Measurements from ENCODE around the gene PCDHA8.
"Not testable (repeated sequence)": the region's sequence is repeated elsewhere in the genome, so short reads cannot be mapped to it uniquely, and the experiment has no call there.

The PCDHA8 gene, protein sequence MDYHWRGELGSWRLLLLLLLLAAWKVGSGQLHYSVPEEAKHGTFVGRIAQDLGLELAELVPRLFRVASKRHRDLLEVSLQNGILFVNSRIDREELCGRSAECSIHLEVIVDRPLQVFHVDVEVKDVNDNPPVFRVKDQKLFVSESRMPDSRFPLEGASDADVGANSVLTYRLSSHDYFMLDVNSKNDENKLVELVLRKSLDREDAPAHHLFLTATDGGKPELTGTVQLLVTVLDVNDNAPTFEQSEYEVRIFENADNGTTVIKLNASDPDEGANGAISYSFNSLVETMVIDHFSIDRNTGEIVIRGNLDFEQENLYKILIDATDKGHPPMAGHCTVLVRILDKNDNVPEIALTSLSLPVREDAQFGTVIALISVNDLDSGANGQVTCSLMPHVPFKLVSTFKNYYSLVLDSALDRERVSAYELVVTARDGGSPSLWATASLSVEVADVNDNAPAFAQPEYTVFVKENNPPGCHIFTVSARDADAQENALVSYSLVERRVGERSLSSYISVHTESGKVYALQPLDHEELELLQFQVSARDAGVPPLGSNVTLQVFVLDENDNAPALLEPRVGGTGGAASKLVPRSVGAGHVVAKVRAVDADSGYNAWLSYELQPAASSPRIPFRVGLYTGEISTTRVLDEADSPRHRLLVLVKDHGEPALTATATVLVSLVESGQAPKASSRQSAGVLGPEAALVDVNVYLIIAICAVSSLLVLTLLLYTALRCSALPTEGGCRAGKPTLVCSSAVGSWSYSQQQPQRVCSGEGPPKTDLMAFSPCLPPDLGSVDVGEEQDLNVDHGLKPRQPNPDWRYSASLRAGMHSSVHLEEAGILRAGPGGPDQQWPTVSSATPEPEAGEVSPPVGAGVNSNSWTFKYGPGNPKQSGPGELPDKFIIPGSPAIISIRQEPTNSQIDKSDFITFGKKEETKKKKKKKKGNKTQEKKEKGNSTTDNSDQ

DNA sequence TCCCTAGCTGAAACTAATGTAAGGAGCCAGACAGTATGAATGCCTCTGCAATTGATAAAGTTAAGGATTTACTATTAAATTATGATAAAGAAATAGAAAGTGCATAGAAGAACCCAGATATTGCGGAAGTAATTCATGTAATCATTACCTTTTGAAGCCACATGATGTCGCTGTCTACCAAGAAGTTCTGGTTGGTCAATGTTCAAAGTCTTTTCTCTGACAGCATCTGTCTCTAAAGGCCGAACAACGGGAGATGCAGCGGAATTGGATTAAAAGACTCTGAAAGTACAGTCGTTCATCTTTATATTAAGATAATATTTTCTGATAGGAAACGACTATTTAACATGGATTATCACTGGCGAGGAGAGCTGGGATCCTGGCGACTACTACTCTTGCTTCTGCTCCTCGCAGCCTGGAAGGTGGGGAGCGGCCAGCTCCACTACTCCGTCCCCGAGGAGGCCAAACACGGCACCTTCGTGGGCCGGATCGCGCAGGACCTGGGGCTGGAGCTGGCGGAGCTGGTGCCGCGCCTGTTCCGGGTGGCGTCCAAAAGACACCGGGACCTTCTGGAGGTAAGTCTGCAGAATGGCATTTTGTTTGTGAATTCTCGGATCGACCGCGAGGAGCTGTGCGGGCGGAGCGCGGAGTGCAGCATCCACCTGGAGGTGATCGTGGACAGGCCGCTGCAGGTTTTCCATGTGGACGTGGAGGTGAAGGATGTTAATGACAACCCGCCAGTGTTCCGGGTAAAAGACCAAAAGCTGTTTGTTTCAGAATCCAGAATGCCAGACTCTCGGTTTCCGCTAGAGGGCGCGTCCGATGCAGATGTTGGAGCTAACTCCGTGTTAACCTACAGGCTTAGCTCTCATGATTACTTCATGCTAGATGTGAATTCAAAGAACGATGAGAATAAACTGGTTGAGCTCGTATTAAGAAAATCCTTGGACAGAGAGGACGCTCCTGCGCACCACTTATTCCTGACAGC is at the start of gene PCDHA8:
TSS of gene PCDHA8 (plus strand) at position 210 of the 985 bp plus-strand sequence. CDS start at position 345, 135 bp downstream.
- DNase-seq, result no peak

DNA sequence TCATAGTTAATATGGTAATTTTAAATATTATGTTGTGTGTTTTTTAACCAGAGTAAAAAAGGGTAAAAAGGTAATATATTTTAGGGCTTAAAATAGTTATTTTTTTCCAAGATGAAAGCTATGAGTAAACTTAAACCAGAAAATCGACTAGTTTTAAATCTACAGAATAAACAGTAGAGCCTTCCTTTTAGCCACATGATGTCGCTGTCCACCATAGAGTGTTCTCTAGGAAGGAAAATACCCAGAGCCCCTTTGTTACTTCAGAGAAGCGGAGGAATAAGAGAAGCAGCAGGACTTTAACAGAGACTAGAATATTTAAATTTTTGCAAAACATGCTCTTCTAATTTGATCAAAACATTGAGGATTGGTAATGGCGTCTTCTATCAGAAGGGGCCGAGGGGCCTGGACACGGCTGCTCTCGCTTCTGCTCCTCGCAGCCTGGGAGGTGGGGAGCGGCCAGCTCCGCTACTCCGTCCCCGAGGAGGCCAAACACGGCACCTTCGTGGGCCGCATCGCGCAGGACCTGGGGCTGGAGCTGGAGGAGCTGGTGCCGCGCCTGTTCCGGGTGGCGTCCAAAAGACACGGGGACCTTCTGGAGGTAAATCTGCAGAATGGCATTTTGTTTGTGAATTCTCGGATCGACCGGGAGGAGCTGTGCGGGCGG is 46.3 kb upstream of the PCDHA8 start, which contains the start of gene PCDHA2:
TSS of gene PCDHA2 (plus strand) at position 258 of the 664 bp plus-strand sequence.
- DNase-seq, result no peak

DNA sequence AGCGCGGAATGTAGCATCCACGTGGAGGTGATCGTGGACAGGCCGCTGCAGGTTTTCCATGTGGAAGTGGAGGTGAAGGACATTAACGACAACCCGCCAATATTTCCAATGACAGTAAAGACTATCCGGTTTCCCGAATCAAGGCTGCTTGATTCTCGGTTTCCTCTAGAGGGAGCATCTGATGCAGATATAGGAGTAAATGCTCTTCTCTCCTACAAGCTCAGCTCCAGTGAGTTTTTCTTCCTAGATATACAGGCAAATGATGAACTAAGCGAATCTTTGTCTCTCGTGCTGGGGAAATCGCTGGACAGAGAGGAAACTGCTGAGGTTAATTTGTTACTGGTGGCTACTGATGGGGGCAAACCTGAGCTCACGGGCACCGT is 45.7 kb upstream of the PCDHA8 start:
- DNase-seq, result no peak

DNA sequence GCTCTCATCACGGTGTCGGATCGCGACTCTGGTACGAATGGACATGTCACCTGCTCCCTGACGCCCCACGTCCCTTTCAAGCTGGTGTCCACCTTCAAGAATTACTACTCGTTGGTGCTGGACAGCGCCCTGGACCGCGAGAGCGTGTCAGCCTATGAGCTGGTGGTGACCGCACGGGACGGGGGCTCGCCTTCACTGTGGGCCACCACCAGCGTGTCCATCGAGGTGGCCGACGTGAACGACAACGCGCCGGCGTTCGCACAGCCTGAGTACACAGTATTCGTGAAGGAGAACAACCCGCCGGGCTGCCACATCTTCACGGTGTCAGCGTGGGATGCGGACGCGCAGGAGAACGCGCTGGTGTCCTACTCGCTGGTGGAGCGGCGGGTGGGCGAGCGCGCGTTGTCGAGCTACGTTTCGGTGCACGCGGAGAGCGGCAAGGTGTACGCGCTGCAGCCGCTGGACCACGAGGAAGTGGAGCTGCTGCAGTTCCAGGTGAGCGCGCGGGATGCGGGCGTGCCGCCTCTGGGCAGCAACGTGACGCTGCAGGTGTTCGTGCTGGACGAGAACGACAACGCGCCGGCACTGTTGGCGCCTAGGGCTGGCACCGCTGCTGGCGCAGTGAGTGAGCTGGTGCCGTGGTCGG is 44.8 kb upstream of the PCDHA8 start:
- not testable (repeated sequence) for DNase-seq

DNA sequence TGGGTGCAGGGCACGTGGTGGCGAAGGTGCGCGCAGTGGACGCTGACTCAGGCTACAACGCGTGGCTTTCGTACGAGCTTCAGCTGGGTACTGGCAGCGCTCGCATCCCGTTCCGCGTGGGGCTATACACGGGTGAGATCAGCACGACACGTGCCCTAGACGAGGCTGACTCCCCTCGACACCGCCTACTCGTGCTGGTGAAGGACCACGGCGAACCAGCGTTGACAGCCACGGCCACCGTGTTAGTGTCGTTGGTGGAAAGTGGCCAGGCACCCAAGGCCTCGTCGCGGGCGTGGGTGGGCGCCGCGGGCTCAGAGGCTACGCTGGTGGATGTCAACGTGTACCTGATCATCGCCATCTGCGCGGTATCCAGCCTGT is 44.3 kb upstream of the PCDHA8 start:
- DNase-seq, result no peak

DNA sequence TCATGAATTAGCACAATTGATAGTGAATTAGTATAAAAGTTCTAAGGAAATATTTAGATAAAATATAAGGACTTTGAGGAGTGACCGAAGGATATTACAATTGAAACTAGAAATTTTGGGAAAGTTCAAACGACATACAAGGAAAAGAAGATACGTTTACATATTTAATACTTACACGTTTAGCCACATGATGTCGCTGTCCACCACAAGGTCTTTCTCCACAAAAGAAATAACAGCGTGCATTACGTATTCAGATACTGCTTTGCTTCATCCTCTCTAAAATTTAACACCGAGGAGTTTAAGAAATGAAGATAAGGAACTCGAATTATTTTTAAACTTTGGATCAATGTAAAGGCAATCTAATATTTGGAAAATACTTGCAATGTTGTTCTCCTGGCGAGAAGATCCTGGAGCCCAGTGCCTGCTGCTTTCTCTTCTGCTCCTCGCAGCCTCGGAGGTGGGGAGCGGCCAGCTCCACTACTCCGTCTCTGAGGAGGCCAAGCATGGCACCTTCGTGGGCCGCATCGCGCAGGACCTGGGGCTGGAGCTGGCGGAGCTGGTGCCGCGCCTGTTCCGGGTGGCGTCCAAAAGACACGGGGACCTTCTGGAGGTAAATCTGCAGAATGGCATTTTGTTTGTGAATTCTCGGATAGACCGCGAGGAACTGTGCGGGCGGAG is 40.0 kb upstream of the PCDHA8 start, which contains the start of gene PCDHA3:
TSS of gene PCDHA3 (plus strand) at position 242 of the 678 bp plus-strand sequence.
- DNase-seq, result no peak

DNA sequence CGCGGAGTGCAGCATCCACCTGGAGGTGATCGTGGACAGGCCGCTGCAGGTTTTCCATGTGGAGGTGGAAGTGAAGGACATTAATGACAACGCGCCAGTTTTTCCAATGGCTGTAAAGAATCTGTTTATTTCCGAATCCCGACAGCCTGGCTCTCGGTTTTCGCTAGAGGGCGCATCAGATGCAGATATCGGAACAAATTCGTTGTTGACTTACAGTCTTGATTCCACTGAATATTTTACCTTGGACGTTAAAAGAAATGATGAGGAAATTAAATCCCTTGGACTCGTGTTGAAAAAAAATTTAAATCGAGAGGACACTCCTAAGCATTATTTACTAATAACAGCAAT is 39.5 kb upstream of the PCDHA8 start:
- DNase-seq, result no peak

DNA sequence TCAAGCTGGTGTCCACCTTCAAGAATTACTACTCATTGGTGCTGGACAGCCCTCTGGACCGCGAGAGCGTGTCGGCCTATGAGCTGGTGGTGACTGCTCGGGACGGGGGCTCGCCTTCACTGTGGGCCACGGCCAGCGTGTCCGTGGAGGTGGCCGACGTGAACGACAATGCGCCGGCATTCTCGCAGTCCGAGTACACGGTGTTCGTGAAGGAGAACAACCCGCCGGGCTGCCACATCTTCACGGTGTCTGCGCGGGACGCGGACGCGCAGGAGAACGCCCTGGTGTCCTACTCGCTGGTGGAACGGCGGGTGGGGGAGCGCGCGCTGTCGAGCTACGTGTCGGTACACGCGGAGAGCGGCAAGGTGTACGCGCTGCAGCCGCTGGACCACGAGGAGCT is 38.6 kb upstream of the PCDHA8 start:
- not testable (repeated sequence) for DNase-seq

DNA sequence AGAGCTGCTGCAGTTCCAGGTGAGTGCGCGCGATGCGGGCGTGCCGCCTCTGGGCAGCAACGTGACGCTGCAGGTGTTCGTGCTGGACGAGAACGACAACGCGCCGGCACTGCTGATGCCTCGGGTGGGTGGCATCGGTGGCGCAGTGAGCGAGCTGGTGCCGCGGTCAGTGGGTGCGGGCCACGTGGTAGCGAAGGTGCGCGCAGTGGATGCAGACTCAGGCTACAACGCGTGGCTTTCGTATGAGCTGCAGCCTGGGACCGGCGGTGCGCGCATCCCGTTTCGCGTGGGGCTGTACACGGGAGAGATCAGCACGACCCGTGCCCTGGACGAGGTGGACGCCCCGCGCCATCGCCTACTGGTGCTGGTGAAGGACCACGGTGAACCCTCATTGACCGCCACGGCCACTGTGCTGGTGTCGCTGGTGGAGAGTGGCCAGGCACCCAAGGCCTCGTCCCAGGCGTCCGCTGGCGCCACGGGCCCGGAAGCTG is 38.2 kb upstream of the PCDHA8 start:
- DNase-seq, result no peak

DNA sequence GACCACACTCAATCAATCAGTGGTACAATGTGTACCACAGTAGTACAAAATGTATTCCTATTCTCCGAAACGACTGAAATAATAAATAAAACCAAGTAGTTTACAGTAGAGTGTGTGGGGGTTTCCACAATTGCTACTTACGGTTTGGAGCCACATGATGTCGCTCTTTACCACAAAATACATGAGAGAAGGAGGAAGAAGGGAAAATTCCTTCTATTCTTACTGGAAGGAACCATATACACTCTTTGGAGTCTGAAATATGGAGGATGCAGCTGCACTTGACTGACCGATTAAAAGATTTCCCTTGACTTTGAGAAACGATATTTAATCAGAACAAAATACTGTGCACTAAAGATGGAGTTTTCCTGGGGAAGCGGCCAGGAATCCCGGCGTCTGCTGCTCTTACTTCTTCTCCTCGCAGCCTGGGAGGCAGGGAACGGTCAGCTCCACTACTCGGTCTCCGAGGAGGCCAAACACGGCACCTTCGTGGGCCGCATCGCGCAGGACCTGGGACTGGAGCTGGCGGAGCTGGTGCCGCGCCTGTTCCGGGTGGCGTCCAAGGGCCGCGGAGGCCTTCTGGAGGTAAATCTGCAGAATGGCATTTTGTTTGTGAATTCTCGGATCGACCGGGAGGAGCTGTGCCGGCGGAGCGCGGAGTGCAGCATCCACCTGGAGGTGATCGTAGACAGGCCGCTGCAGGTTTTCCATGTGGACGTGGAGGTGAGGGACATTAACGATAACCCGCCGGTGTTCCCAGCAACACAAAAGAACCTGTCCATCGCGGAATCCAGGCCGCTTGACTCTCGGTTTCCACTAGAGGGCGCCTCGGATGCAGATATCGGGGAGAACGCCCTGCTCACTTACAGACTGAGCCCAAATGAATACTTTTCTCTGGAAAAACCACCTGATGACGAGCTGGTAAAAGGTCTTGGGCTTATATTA is 33.9 kb upstream of the PCDHA8 start, which contains the start of gene PCDHA4:
TSS of gene PCDHA4 (plus strand) at position 235 of the 942 bp plus-strand sequence.
- no peak for DNase-seq

DNA sequence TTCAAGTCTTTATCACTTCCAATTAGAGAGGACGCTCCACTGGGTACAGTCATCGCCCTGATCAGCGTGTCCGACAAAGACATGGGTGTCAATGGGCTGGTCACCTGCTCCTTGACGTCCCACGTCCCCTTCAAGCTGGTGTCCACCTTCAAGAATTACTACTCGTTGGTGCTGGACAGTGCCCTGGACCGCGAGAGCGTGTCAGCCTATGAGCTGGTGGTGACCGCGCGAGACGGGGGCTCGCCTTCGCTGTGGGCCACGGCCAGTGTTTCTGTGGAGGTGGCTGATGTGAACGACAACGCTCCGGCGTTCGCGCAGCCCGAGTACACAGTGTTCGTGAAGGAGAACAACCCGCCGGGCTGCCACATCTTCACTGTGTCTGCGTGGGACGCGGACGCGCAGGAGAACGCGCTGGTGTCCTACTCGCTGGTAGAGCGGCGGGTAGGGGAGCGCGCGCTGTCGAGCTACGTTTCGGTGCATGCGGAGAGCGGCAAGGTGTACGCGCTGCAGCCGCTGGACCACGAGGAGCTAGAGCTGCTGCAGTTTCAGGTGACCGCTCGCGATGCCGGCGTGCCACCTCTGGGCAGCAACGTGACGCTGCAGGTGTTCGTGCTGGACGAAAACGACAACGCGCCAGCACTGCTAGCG is 32.6 kb upstream of the PCDHA8 start:
- not testable (repeated sequence) for DNase-seq

DNA sequence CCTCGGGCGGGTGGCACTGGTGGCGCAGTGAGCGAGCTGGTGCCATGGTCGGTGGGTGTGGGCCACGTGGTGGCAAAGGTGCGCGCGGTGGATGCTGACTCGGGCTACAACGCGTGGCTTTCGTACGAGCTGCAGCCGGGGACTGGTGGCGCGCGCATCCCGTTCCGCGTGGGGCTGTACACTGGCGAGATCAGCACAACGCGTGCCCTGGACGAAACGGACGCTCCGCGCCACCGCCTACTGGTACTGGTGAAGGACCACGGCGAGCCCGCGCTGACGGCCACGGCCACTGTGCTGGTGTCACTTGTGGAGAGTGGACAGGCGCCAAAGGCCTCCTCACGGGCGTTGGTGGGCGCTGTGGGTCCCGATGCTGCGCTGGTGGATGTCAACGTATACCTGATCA is 32.1 kb upstream of the PCDHA8 start:
- DNase-seq, result no peak

DNA sequence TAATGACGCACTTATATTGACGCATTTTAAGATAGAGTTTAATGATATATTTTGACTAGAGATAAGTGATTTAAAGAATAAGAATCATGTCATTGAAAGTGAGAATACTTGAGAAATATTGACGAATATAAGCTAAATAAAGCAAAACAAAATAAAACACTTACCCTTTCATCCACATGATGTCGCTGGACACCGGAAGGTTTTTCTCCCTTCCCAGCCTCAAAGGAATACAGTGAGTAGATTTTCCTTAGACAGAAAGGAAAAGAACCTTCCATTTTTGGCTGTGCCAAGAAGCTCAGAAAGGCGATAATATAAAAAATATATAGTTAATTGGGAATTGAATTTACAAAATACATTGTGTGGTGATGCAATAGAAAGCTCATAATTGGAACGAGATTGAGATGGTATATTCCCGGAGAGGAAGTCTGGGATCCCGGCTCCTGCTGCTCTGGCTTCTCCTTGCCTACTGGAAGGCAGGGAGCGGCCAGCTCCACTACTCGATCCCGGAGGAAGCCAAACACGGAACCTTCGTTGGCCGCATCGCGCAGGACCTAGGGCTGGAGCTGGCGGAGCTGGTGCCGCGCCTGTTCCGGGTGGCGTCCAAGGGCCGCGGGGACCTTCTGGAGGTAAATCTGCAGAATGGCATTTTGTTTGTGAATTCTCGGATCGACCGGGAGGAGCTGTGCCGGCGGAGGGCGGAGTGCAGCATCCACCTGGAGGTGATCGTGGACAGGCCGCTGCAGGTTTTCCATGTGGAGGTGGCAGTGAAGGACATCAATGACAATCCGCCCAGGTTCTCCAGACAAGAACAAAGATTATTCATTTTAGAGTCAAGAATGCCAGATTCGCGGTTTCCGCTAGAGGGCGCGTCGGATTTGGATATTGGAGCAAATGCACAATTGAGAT is 19.4 kb upstream of the PCDHA8 start, which contains the start of gene PCDHA5:
TSS of gene PCDHA5 (plus strand) at position 239 of the 906 bp plus-strand sequence.
- DNase-seq, result no peak

DNA sequence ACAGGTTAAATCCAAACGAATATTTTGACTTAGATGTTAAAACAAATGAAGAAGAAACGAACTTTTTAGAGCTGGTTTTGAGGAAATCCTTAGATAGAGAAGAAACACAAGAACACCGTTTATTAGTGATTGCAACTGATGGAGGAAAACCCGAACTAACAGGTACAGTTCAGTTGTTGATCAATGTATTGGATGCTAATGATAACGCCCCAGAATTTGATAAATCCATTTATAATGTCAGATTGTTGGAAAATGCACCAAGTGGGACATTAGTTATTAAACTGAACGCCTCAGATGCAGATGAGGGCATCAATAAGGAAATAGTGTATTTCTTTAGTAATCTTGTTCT is 18.7 kb upstream of the PCDHA8 start:
- no peak for DNase-seq

DNA sequence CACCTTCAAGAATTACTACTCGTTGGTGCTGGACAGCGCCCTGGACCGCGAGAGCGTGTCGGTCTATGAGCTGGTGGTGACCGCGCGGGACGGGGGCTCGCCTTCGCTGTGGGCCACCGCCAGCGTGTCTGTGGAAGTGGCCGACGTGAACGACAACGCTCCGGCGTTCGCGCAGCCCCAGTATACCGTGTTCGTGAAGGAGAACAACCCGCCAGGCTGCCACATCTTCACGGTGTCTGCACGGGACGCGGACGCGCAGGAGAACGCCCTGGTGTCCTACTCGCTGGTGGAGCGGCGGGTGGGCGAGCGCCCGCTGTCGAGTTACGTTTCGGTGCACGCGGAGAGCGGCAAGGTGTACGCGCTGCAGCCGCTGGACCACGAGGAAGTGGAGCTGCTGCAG is 18.0 kb upstream of the PCDHA8 start:
- DNase-seq, result not testable (repeated sequence)

DNA sequence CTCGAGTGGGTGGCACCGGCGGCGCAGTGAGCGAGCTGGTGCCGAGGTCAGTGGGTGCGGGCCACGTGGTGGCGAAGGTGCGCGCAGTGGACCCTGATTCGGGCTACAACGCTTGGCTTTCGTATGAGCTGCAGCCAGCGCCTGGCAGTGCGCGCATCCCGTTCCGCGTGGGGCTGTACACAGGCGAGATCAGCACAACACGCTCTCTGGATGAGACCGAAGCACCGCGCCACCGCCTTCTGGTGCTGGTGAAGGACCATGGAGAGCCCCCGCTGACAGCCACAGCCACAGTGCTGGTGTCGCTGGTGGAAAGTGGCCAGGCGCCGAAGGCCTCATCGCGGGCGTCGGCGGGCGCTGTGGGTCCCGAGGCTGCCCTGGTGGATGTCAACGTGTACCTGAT is 17.5 kb upstream of the PCDHA8 start:
- no peak for DNase-seq

DNA sequence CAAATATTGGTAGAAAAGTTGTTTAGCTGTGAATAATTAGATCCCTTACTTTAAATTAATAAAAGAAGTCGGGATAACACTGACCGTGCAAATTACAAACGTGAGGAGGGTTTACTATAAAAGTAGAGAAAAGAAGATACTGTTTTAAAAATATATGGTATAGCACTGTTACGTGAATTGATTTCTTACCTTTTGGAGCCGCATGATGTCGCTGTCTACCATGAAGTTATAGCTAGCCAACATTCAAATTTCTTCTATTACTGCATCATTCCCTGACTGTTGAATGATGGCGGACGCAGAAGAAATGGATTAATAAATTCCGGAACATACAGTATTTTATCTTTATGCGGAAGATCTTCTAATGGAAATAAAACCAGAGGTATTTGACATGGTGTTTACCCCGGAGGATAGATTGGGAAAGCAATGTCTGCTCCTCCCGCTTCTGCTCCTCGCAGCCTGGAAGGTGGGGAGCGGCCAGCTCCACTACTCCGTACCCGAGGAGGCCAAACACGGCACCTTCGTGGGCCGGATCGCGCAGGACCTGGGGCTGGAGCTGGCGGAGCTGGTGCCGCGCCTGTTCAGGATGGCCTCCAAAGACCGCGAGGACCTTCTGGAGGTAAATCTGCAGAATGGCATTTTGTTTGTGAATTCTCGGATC is 13.2 kb upstream of the PCDHA8 start, which contains the start of gene PCDHA6:
TSS of gene PCDHA6 (plus strand) at position 257 of the 658 bp plus-strand sequence. CDS start at position 389, 132 bp downstream.
- DNase-seq, result no peak

All from CD4-positive, alpha-beta T cell treated with Interleukin-17A for 4 hours (primary cell).